H1 (cell line): Measurements from ENCODE around the gene MEIOB. TPM values are rescaled to one million over a fixed set of nuclear protein-coding genes. Genes with fewer than 3 reads are reported as not detected.

Experiments
- CTCF ChIA-PET: fragments of 300-600 bp; sonication (Branson Sonifier 250); formaldehyde crosslinking; loops from one replicate; lab custom pipeline; 2021; ENCODE audit not compliant: partially characterized antibody; lab: Charles Lee
- POLR2A ChIA-PET: fragments of 300-600 bp; sonication (Branson Sonifier 250); formaldehyde crosslinking; loops from one replicate; lab custom pipeline; 2021; ENCODE audit warnings: inconsistent platforms; ENCODE audit not compliant: partially characterized antibody; lab: Charles Lee
- DNase-seq, 2 experiments: peaks; one replicate each; pipeline versions ENCODE4 v3.0.0 to v3.0.0-alpha.2; 2010 to 2022; ENCODE audit warnings: low spot score in 2 of 2, low read depth in 1 of 2, mixed read lengths in 1 of 2
- FAIRE-seq: peaks from 2 replicates; lab custom pipeline; 2011; peaks lifted over from hg19 to GRCh38; lab: Jason Lieb, UNC
- H2AFZ ChIP-seq: 2 replicates; pipeline ENCODE4 v1.8.1; 2012; ENCODE audit warnings: low read length, inconsistent platforms
- H2AK5ac ChIP-seq: 2 replicates; pipeline ENCODE4 v1.6.1; 2013; ENCODE audit warnings: low read depth, low read length
- H2BK120ac ChIP-seq: replicated peaks from 2 replicates; pipeline ENCODE3; 2013; ENCODE audit warnings: low read depth, low read length, inconsistent platforms
- H2BK12ac ChIP-seq: 2 replicates; pipeline ENCODE4 v1.6.1; 2013; ENCODE audit warnings: low read depth, low read length
- H2BK15ac ChIP-seq: 2 replicates; pipeline ENCODE4 v1.6.1; 2013; ENCODE audit warnings: low read length
- H2BK20ac ChIP-seq: 2 replicates; pipeline ENCODE4 v1.6.1; 2013; ENCODE audit warnings: low read length
- H2BK5ac ChIP-seq: 2 replicates; pipeline ENCODE4 v1.6.1; 2013; ENCODE audit warnings: low read depth, low read length
- H3K14ac ChIP-seq: 2 replicates; pipeline ENCODE4 v1.6.1; 2013; ENCODE audit warnings: inconsistent platforms; ENCODE audit not compliant: insufficient read length
- H3K18ac ChIP-seq: 2 replicates; pipeline ENCODE4 v1.6.1; 2013; ENCODE audit warnings: low read length; ENCODE audit errors: extremely low read depth
- H3K23ac ChIP-seq: 2 replicates; pipeline ENCODE4 v1.6.1; 2013; ENCODE audit warnings: inconsistent platforms; ENCODE audit not compliant: insufficient read length
- H3K23me2 ChIP-seq: 2 replicates; pipeline ENCODE4 v1.6.1; 2013; ENCODE audit warnings: low read depth, low read length
- H3K27ac ChIP-seq: 2 replicates; pipeline ENCODE4 v1.6.1; 2011; ENCODE audit warnings: low read depth, low read length, inconsistent platforms
- H3K27me3 ChIP-seq, 4 experiments: replicated peaks in 1 of 4; 1 replicate in 1 of 4; 2 replicates in 3 of 4; pipeline versions ENCODE4 v1.6.1 to v1.8.1; 2011 to 2013; ENCODE audit warnings: low read length in 3 of 4, mild to moderate bottlenecking in 3 of 4, inconsistent platforms in 2 of 4, mixed read lengths in 2 of 4, moderate library complexity in 1 of 4; ENCODE audit not compliant: control insufficient read depth in 3 of 4, insufficient read depth in 3 of 4; ENCODE audit errors: extremely low read depth in 1 of 4
- H3K36me3 ChIP-seq, 4 experiments: 2 replicates each; pipeline versions ENCODE4 v1.6.1 to v1.8.1; 2011 to 2013; ENCODE audit warnings: mild to moderate bottlenecking in 4 of 4, low read length in 3 of 4, moderate library complexity in 2 of 4, control low read depth in 1 of 4, inconsistent platforms in 1 of 4; ENCODE audit not compliant: insufficient read depth in 4 of 4, control insufficient read depth in 2 of 4
- H3K4ac ChIP-seq: replicated peaks from 2 replicates; pipeline ENCODE3; 2013; ENCODE audit warnings: low read length, low read depth, mixed read lengths, inconsistent platforms; ENCODE audit not compliant: insufficient read length
- H3K4me1 ChIP-seq, 4 experiments: replicated peaks in 1 of 4; 1 replicate in 1 of 4; 2 replicates in 3 of 4; pipeline versions ENCODE4 v1.6.1 to v1.8.1; 2011 to 2013; ENCODE audit warnings: low read length in 3 of 4, inconsistent platforms in 2 of 4, mixed read lengths in 1 of 4; ENCODE audit not compliant: insufficient read depth in 4 of 4, control insufficient read depth in 3 of 4
- H3K4me2 ChIP-seq, 2 experiments: 2 replicates each; pipeline versions ENCODE4 v1.6.1 to v1.8.1; 2011 to 2013; ENCODE audit warnings: low read depth in 2 of 2, low read length in 2 of 2, control low read depth in 1 of 2, inconsistent platforms in 1 of 2, mild to moderate bottlenecking in 1 of 2; ENCODE audit not compliant: insufficient read depth in 1 of 2
- H3K4me3 ChIP-seq, 4 experiments: fragments of 200-600, 300-600 bp in 1 of 4; sonication (generic), shearing (Covaris generic), sonication (Bioruptor Twin) in 1 of 4; 2 replicates each; pipeline versions ENCODE4 v1.5.1 to v1.8.1; 2011 to 2016; ENCODE audit warnings: low read length in 4 of 4, low read depth in 3 of 4, control low read depth in 2 of 4, inconsistent platforms in 2 of 4, mild to moderate bottlenecking in 2 of 4, mixed read lengths in 1 of 4, moderate library complexity in 1 of 4; ENCODE audit not compliant: insufficient read depth in 2 of 4; ENCODE audit errors: extremely low read depth in 1 of 4
- H3K56ac ChIP-seq: replicated peaks from 2 replicates; pipeline ENCODE3; 2013; ENCODE audit warnings: low read depth, mild to moderate bottlenecking, mixed read lengths, low read length, inconsistent platforms; ENCODE audit not compliant: insufficient read length
- H3K79me1 ChIP-seq: 2 replicates; pipeline ENCODE4 v1.6.1; 2013; ENCODE audit warnings: low read depth, low read length, control low read depth
- H3K79me2 ChIP-seq, 2 experiments: 2 replicates each; pipeline versions ENCODE4 v1.6.1 to v1.8.1; 2012 to 2013; ENCODE audit warnings: low read length in 2 of 2, mild to moderate bottlenecking in 2 of 2, inconsistent platforms in 1 of 2; ENCODE audit not compliant: insufficient read depth in 2 of 2, control insufficient read depth in 1 of 2
- H3K9ac ChIP-seq, 4 experiments: replicated peaks in 1 of 4; 1 replicate in 1 of 4; 2 replicates in 3 of 4; pipeline versions ENCODE4 v1.6.1 to v1.8.1; 2011 to 2013; ENCODE audit warnings: low read depth in 3 of 4, low read length in 3 of 4, control low read depth in 2 of 4, mild to moderate bottlenecking in 2 of 4, moderate library complexity in 2 of 4, inconsistent platforms in 1 of 4; ENCODE audit errors: extremely low read depth in 1 of 4
- H3K9me3 ChIP-seq, 2 experiments: 2 replicates each; pipeline versions ENCODE4 v1.6.1 to v1.8.1; 2012 to 2013; ENCODE audit warnings: mild to moderate bottlenecking in 2 of 2, moderate library complexity in 2 of 2, control low read depth in 1 of 2, inconsistent platforms in 1 of 2, low read depth in 1 of 2, low read length in 1 of 2, mixed read lengths in 1 of 2; ENCODE audit not compliant: insufficient read depth in 2 of 2
- H4K20me1 ChIP-seq, 2 experiments: replicated peaks in 1 of 2; 2 replicates each; pipeline versions ENCODE3 to v1.8.1; 2011 to 2013; ENCODE audit warnings: inconsistent platforms in 2 of 2, low read length in 2 of 2, mild to moderate bottlenecking in 1 of 2; ENCODE audit not compliant: insufficient read depth in 2 of 2, control insufficient read depth in 1 of 2
- H4K5ac ChIP-seq: 2 replicates; pipeline ENCODE4 v1.6.1; 2013; ENCODE audit warnings: low read length, low read depth, mixed read lengths, inconsistent platforms; ENCODE audit not compliant: insufficient read length
- H4K8ac ChIP-seq: 2 replicates; pipeline ENCODE4 v1.8.0; 2013; ENCODE audit warnings: mild to moderate bottlenecking, moderate library complexity, low read length, inconsistent platforms; ENCODE audit not compliant: insufficient read depth; ENCODE audit errors: extremely low read depth
- H4K91ac ChIP-seq: replicated peaks from 2 replicates; pipeline ENCODE3; 2013; ENCODE audit warnings: low read length, mixed read lengths, inconsistent platforms; ENCODE audit not compliant: insufficient read length
- E2F6 ChIP-seq: IDR thresholded peaks from 2 replicates; pipeline ENCODE4 v1.6.1; 2012; ENCODE audit warnings: inconsistent platforms
- EGR1 ChIP-seq: IDR thresholded peaks from 2 replicates; pipeline ENCODE4 v1.6.1; 2011; ENCODE audit warnings: low read depth, low read length, borderline replicate concordance
- GTF2F1 ChIP-seq: IDR thresholded peaks from 2 replicates; pipeline ENCODE4 v1.6.1; 2012; ENCODE audit warnings: low read depth, low read length, improper control_type of control experiment, borderline replicate concordance
- JUND ChIP-seq: IDR thresholded peaks from 2 replicates; pipeline ENCODE4 v1.6.1; 2011; ENCODE audit warnings: mild to moderate bottlenecking, improper control_type of control experiment, low read length
- NRF1 ChIP-seq: IDR thresholded peaks from 2 replicates; pipeline ENCODE4 v1.6.1; 2011; ENCODE audit warnings: mild to moderate bottlenecking, low read depth, low read length, improper control_type of control experiment
- POU5F1 ChIP-seq: IDR thresholded peaks from 2 replicates; pipeline ENCODE4 v1.6.1; 2011; ENCODE audit warnings: low read depth, mild to moderate bottlenecking, low read length, moderate library complexity
- RAD21 ChIP-seq, 2 experiments: IDR thresholded peaks in 1 of 2; conservative IDR thresholded peaks in 1 of 2; 2 replicates each; pipeline ENCODE4 v1.6.1; 2011; ENCODE audit warnings: low read depth in 2 of 2, low read length in 2 of 2, improper control_type of control experiment in 1 of 2, inconsistent platforms in 1 of 2, mild to moderate bottlenecking in 1 of 2, moderate library complexity in 1 of 2
- SAP30 ChIP-seq: fragments of 300-600 bp; sonication (generic); IDR thresholded peaks from 2 replicates; pipeline ENCODE4 v1.7.1; 2012; ENCODE audit warnings: low read length, moderate library complexity, mild to moderate bottlenecking, inconsistent platforms; ENCODE audit not compliant: insufficient read depth, insufficient replicate concordance
- SIX5 ChIP-seq: IDR thresholded peaks from 2 replicates; pipeline ENCODE4 v1.6.1; 2011; ENCODE audit warnings: mild to moderate bottlenecking, low read depth, low read length
- SRF ChIP-seq: IDR thresholded peaks from 2 replicates; pipeline ENCODE4 v1.6.1; 2011; ENCODE audit warnings: mild to moderate bottlenecking, low read depth, low read length, moderate library complexity
- TAF7 ChIP-seq: optimal IDR thresholded peaks from 2 replicates; pipeline ENCODE3; 2011; ENCODE audit warnings: low read depth, mild to moderate bottlenecking, inconsistent platforms, low read length, moderate library complexity, borderline replicate concordance
- WGBS, 2 experiments: shearing (Covaris generic) in 1 of 2; methylation state at CpG; one replicate each; pipeline versions ENCODE4 v1.1.6 to v1.1.7; 2013 to 2015; ENCODE audit warnings: low lambda C conversion rate in 2 of 2, mixed read lengths in 2 of 2, inconsistent platforms in 1 of 2, low coverage in 1 of 2, missing lambda C conversion rate in 1 of 2; ENCODE audit not compliant: insufficient replicate concordance in 2 of 2, insufficient coverage in 1 of 2, insufficient read length in 1 of 2; ENCODE audit errors: extremely low coverage in 1 of 2, missing lambda C conversion rate in 1 of 2; 5-methylcytosine and 5-hydroxymethylcytosine counted together
- polyA plus RNA-seq, 7 experiments: library from polyadenylated mRNA; depleted of rRNA in 3 of 7; stranded (reverse) in 5 of 7; unstranded in 2 of 7; fragments of >200 nt in 5 of 7; fragments of 200-250 nt in 2 of 7; gene quantifications; 1 replicate in 5 of 7; 2 replicates in 1 of 7; 4 replicates in 1 of 7; pipeline versions ENCODE4 v1.2.1 to v1.2.3, GENCODE V29; 2011 to 2013; ENCODE audit warnings: missing spikeins in 2 of 7, mixed read lengths in 2 of 7
- total RNA-seq: library from RNA; stranded (reverse); fragmentation: NEBNext Ultra II Directional; extraction: Animal tissue kit (Norgen Biotek cat#: 25700); gene quantifications from 2 replicates; pipeline ENCODE4 v1.2.1, GENCODE V29; 2021

The MEIOB gene
- total and polyA plus RNA-seq, 2 of the 8 experiments (the other 6 are each of a cell fraction or from before 2014, with no cell fraction given): 0.63 to 1.1 TPM

GRCh38 chr16:1821861-1822611 lies 49.9 kb downstream of the MEIOB start:
- no peak overlapping the region for H2BK5ac ChIP-seq
- H4K91ac ChIP-seq: no peak overlapping the region
- peaks cover 4% of the 10 kb centered on the region; the same call in 1 of the 2 replicates for H3K79me1 ChIP-seq
- H3K79me2 ChIP-seq: no peaks in the 10 kb centered on the region
- peaks cover 4 to 15% of the 10 kb centered on the region in 2 experiments for H4K20me1 ChIP-seq
- no peak overlapping the region for H3K9ac ChIP-seq
- no peak overlapping the region for H3K27ac ChIP-seq
- peaks cover 3% of the 10 kb centered on the region; the same call in 1 of the 2 replicates for H3K23me2 ChIP-seq
- no peak overlapping the region for H4K5ac ChIP-seq
- POLR2A ChIA-PET: interaction anchor here (0.6 to 1.8 kb wide), 3 partner anchors 20 to 52 kb away, joined by 3 to 4 read pairs (median 4); no protein-coding TSS in a partner anchor
- H3K23ac ChIP-seq: no peak overlapping the region
- peaks cover 0 to 7% (median 3%) of the 10 kb centered on the region in 4 experiments; a peak in 3 of 7 replicates for H3K4me1 ChIP-seq
- no peak overlapping the region for H2BK120ac ChIP-seq
- no peaks in the 10 kb centered on the region for H3K9me3 ChIP-seq
- DNase-seq (no peak), FAIRE-seq (no peak)
- H3K4me2 ChIP-seq: no peak overlapping the region
- no peak overlapping the region for H3K4me3 ChIP-seq
- no peak overlapping the region for H3K4ac ChIP-seq
- no peak overlapping the region for H3K14ac ChIP-seq
- no peak overlapping the region; the same call in 1 of the 2 replicates for H4K8ac ChIP-seq
- H3K27me3 ChIP-seq: peaks cover 0 to 5% (median 0%) of the 10 kb centered on the region in 4 experiments; a peak in 3 of 7 replicates
- CTCF ChIA-PET: interaction anchor here (1.2 to 2.2 kb wide), 3 partner anchors 11 to 48 kb away, joined by 3 to 11 read pairs (median 7); no protein-coding TSS in a partner anchor
- H3K36me3 ChIP-seq: peaks cover 0 to 2% (median 0%) of the 10 kb centered on the region in 4 experiments; a peak in 2 of 8 replicates
- H3K56ac ChIP-seq: no peak overlapping the region
- H2AK5ac ChIP-seq: no peak overlapping the region
- H3K18ac ChIP-seq: no peak overlapping the region
- no peak overlapping the region for H2BK15ac ChIP-seq
- WGBS, 2 experiments: 94% methylated on average over 21 of the region's 24 CpGs; no CpG with 5 or more reads in 1 of the 2 experiments
- H2BK20ac ChIP-seq: no peak overlapping the region
- no peak overlapping the region for H2AFZ ChIP-seq
- H2BK12ac ChIP-seq: no peak overlapping the region
- no peak for TF ChIP-seq TAF7
- TF ChIP-seq POU5F1: no peak
- no peak for TF ChIP-seq NRF1
- no peak for TF ChIP-seq RAD21 (IDR thresholded peaks at IDR 0.05 in 1 of 2, conservative IDR thresholded peaks at IDR 0.05 in 1 of 2; ENCODE audit: low read depth in 2 of 2, low read length in 2 of 2)
- no peak for TF ChIP-seq SRF
- TF ChIP-seq GTF2F1: no peak
- no peak for TF ChIP-seq JUND
- TF ChIP-seq E2F6: no peak
- TF ChIP-seq EGR1: no peak
- TF ChIP-seq SAP30: no peak
- no peak for TF ChIP-seq SIX5
